Ectodermal cell (in vitro differentiated cells): ENCODE data around the gene KLF1.

ENCODE experiments used
- H3K27ac ChIP-seq: 2 replicates; pipeline ENCODE4 v1.7.0; 2013; ENCODE audit warnings: mild to moderate bottlenecking, low read depth, low read length; ENCODE audit not compliant: insufficient read depth, poor library complexity, severe bottlenecking
- H3K27me3 ChIP-seq: 2 replicates; pipeline ENCODE4 v1.7.0; 2013; ENCODE audit warnings: mild to moderate bottlenecking, low read length; ENCODE audit not compliant: insufficient read depth, control insufficient read depth, poor library complexity, severe bottlenecking
- H3K36me3 ChIP-seq: one replicate; pipeline ENCODE4 v1.7.0; 2013; ENCODE audit warnings: low read length; ENCODE audit not compliant: control insufficient read depth, insufficient read depth
- H3K4me1 ChIP-seq: one replicate; pipeline ENCODE4 v1.7.0; 2013; ENCODE audit warnings: low read length; ENCODE audit not compliant: control insufficient read depth, insufficient read depth
- H3K4me3 ChIP-seq: 2 replicates; pipeline ENCODE4 v1.7.0; 2013; ENCODE audit warnings: low read depth, low read length, control low read depth; ENCODE audit not compliant: insufficient read depth
- H3K9me3 ChIP-seq: 2 replicates; pipeline ENCODE4 v1.7.0; 2013; ENCODE audit warnings: mild to moderate bottlenecking, low read length, moderate library complexity; ENCODE audit not compliant: control insufficient read depth
- WGBS, 2 experiments: methylation state at CpG; one replicate each; pipeline ENCODE4 v1.1.7; 2013; ENCODE audit warnings: missing lambda C conversion rate in 2 of 2; 5-methylcytosine and 5-hydroxymethylcytosine counted together

The KLF1 gene

GRCh38 chr19:12867120-12868099 lies 19.6 kb downstream of the KLF1 start:
- Histone ChIP-seq H3K4me1 (no peaks in the 10 kb centered on the region), H3K27me3 (no peaks in the 10 kb centered on the region), H3K4me3 (peak overlapping the region; percentile 38), H3K36me3 (no peaks in the 10 kb centered on the region), H3K27ac (no peak overlapping the region), H3K9me3 (no peaks in the 10 kb centered on the region)
- WGBS, 2 experiments = 11 to 13% methylated on average over 51 of the region's 51 CpGs

DNA sequence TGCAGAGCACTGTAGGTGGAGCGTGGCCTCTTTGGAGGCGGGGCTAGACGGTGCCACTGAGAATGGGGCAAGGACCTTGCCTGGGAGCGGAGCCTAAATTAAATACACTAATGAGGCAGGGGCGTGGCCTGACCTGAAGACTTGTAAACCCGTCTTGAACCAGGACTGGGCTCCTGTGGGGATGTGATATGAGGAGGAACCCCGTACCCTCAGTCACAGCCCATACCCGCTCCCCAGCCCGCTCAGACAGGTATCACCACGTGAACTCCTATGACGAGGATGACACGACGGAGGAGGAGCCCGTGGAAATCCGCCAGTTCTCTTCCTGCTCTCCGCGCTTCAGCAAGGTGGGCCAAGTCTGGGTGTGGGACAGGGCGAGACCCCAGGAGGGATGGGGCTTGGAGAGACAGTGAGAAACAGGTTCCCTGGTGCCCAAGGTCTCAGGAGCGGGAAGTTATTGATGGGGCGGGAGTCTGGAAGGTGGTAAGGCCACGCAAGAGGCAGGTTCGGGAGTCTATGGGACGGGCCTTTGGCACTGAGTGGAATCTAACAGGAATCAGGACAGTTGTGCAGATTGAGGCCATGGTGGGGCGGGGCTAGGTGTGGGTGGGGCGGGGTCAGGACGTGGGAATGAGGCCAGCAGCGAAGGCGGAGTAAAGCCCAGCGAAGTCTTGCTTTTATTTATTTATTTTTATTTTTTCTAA lies 20.4 kb downstream of the KLF1 start:
- no peak overlapping the region for H3K27ac ChIP-seq
- H3K4me1 ChIP-seq = no peaks in the 10 kb centered on the region
- no peaks in the 10 kb centered on the region for H3K27me3 ChIP-seq
- H3K4me3 ChIP-seq = no peak overlapping the region
- no peaks in the 10 kb centered on the region for H3K9me3 ChIP-seq
- H3K36me3 ChIP-seq = no peaks in the 10 kb centered on the region
- 88 to 94% methylated on average over 27 of the region's 29 CpGs for WGBS, 2 experiments

DNA sequence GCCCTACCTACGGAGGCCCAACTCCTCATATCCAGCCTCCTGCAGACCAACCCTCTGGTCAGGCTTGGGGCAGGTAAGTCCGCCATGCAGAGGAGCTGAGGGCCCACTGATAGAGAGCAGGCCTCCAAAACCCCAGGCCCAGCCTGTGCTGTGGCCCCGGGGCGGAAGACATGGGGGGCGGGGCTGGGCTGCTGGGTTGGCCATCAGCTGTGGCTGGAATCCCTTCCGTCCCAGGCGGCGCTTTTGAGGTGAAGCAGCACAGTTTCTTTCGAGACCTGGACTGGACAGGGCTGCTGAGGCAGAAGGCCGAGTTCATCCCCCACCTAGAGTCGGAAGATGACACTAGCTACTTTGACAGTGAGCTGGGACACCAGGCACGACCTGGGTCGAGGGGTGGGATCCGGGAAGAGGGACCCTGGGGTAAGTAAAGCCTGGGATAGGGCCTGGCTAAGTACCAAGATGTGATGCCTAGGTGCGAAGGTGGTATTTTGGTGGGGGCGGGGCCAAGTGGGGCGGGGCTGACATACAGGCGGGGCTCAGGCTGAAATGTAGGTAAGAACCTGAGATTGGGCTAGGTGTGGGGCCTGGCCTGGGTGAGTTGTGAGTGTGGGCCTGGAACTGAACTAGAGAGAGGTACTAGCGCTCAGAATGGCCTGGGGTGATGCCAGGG lies 21.1 kb downstream of the KLF1 start:
- Histone ChIP-seq H3K27ac (no peak overlapping the region), H3K4me3 (no peak overlapping the region), H3K9me3 (no peaks in the 10 kb centered on the region), H3K4me1 (no peaks in the 10 kb centered on the region), H3K27me3 (no peaks in the 10 kb centered on the region), H3K36me3 (no peaks in the 10 kb centered on the region)
- 84% methylated on average over 19 of the region's 19 CpGs for WGBS, 2 experiments

DNA sequence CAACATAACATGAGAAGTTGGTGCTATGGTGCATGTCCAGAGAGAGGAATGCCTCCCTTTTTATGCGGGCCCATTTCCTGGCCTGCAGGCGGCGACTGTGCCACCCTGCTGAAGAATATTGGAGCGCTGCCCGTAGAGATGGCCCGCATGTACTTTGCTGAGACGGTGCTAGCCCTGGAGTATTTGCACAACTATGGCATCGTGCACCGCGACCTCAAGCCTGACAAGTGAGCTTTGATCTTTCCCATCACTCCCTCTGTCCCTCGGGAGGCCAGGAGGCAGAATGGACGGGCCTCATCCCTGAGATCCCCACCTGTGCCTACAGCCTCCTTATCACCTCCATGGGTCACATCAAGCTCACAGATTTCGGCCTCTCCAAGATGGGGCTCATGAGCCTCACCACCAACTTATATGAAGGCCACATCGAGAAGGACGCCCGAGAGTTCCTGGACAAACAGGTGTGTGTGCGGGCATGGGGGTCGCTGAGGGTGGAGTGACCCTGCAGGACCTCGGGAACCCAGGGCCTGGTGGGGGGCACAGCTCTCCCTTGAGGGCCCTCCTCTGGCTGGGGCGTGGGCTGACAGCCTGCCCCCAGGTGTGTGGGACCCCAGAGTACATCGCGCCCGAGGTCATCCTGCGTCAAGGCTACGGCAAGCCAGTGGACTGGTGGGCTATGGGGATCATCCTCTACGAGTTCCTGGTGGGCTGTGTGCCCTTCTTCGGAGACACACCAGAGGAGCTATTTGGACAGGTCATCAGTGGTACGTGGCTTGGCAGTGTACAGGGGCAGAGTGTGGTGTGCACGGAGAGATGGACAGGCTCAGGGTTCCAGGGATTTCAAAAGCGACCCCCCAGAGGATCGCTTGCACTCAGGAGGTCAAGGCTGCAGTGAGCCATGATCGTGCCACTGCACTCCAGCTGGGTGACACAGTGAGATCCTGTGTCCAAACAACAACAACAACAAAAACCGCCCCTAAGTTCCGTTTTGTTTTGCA lies 22.0 kb downstream of the KLF1 start:
- Histone ChIP-seq H3K9me3 (no peaks in the 10 kb centered on the region), H3K27me3 (no peaks in the 10 kb centered on the region), H3K36me3 (no peaks in the 10 kb centered on the region), H3K4me1 (no peaks in the 10 kb centered on the region), H3K27ac (no peak overlapping the region), H3K4me3 (no peak overlapping the region)
- WGBS, 2 experiments = 90 to 91% methylated on average over 34 of the region's 34 CpGs

DNA sequence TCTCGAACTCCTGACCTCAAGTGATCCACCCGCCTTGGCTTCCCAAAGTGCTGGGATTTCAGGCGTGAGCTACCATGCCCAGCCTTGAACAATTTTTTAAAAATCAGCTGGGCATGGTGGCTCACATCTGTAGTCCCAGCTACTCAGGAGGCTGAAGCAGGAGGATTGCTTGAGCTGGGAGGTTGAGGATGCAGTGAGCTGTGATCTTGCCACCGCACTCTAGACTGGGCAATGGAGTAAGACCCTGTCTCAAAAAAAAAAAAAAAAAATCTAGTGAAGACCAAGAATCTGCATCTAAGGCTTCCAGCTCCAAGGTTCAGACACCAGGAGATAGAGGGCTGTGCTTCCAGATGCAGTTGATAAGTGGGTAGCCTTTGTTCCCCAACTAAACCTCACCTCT lies 22.9 kb downstream of the KLF1 start:
- Histone ChIP-seq H3K27me3 (no peaks in the 10 kb centered on the region), H3K27ac (no peak overlapping the region), H3K9me3 (no peaks in the 10 kb centered on the region), H3K36me3 (no peaks in the 10 kb centered on the region), H3K4me3 (no peak overlapping the region), H3K4me1 (no peaks in the 10 kb centered on the region)
- 90 to 94% methylated on average over 4 of the region's 4 CpGs for WGBS, 2 experiments

- Histone ChIP-seq H3K27me3 (no peaks in the 10 kb centered on the region), H3K36me3 (no peaks in the 10 kb centered on the region), H3K27ac (no peak overlapping the region), H3K4me1 (no peaks in the 10 kb centered on the region), H3K9me3 (no peaks in the 10 kb centered on the region), H3K4me3 (no peak overlapping the region)
- 92 to 95% methylated on average over 7 of the region's 7 CpGs for WGBS, 2 experiments
Measured at GRCh38 chr19:12859546-12859945, 27.5 kb downstream of the KLF1 start.

GRCh38 chr19:12858041-12858928 lies 28.7 kb downstream of the KLF1 start:
- no peak overlapping the region for H3K4me3 ChIP-seq

DNA sequence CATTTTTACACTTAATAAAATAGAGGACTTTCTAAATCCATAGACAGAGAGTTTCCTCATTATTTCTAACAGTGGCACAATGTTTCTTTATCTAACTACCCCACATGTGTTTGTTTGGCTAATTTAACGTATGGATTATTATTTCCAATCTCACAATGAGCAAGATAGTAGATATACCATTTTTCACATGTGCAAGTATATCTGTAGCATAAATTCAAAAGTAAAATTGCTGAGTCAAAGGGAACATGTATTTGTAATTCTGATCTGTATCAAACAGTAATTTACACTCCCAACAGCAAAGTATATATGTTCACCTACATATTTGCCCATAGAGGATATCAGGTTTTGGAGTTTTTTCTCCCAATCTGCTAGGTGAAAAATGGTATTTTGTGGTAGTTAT lies 30.3 kb downstream of the KLF1 start:
- no CpG with 5 or more reads among the region's 1 CpG for WGBS, 2 experiments
- Histone ChIP-seq H3K27me3 (no peaks in the 10 kb centered on the region), H3K9me3 (no peaks in the 10 kb centered on the region), H3K4me3 (no peak overlapping the region), H3K4me1 (no peaks in the 10 kb centered on the region), H3K36me3 (peaks cover 3% of the 10 kb centered on the region), H3K27ac (no peak overlapping the region)

More at GRCh38 chr19:12858041-12858928, 28.7 kb downstream of the KLF1 start:
- Histone ChIP-seq H3K27ac (no peak overlapping the region), H3K9me3 (no peaks in the 10 kb centered on the region), H3K36me3 (no peaks in the 10 kb centered on the region), H3K27me3 (no peaks in the 10 kb centered on the region), H3K4me1 (no peaks in the 10 kb centered on the region)
- WGBS, 2 experiments = 95% methylated on average over 35 of the region's 35 CpGs
